ENCODE measurements around the gene AFMID.

The AFMID gene

DNA sequence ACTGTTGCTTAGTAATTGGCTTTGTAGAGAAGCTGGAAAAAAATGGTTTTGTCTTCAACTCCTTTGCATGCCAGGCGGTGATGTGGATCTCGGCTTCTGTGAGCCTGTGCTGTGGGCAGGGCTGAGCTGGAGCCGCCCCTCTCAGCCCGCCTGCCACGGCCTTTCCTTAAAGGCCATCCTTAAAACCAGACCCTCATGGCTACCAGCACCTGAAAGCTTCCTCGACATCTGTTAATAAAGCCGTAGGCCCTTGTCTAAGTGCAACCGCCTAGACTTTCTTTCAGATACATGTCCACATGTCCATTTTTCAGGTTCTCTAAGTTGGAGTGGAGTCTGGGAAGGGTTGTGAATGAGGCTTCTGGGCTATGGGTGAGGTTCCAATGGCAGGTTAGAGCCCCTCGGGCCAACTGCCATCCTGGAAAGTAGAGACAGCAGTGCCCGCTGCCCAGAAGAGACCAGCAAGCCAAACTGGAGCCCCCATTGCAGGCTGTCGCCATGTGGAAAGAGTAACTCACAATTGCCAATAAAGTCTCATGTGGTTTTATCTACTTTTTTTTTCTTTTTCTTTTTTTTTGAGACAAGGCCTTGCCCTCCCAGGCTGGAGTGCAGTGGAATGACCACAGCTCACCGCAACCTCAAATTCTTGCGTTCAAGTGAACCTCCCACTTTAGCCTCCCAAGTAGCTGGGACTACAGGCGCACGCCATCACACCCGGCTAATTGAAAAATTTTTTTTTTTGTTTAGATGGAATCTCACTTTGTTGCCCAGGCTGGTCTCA lies 38.1 kb downstream of the AFMID start:
- no peak overlapping the region for H3K18ac ChIP-seq (ENCODE audit: low read depth in 1 of 2, low read length in 2 of 2)
- H2BK12ac ChIP-seq (ENCODE audit: low read length in 2 of 2), result no peak overlapping the region
- peaks cover 6 to 14% of the 10 kb centered on the region in 2 experiments for H3K27me3 ChIP-seq (ENCODE audit: control insufficient read depth in 1 of 2, insufficient read depth in 1 of 2, low read length in 2 of 2)
- no peak overlapping the region for H2BK5ac ChIP-seq (ENCODE audit: low read depth, low read length, poor library complexity, severe bottlenecking)
- H3K14ac ChIP-seq (ENCODE audit: low read length in 2 of 2), result no peak overlapping the region
- no peak for DNase-seq
- H2BK15ac ChIP-seq (ENCODE audit: low read depth, poor library complexity, severe bottlenecking), result no peak overlapping the region
- no peaks in the 10 kb centered on the region for H3K79me1 ChIP-seq (replicated peaks; ENCODE audit: low read length, poor library complexity, severe bottlenecking)
- no peak overlapping the region for H4K91ac ChIP-seq (ENCODE audit: low read length)
- 98% methylated on average over 14 of the region's 16 CpGs for WGBS
- H3K27ac ChIP-seq (ENCODE audit: low read length, poor library complexity, severe bottlenecking), result no peak overlapping the region
- H2BK120ac ChIP-seq (ENCODE audit: low read depth, low read length), result no peak overlapping the region
- H2AK5ac ChIP-seq (ENCODE audit: low read length, severe bottlenecking), result no peak overlapping the region
- no peak overlapping the region for H3K4me3 ChIP-seq (ENCODE audit: insufficient read depth in 1 of 2, low read depth in 1 of 2, low read length in 2 of 2)
- peaks cover 0 to 7% of the 10 kb centered on the region in 2 experiments for H3K36me3 ChIP-seq (ENCODE audit: control insufficient read depth in 1 of 2, insufficient read depth in 2 of 2, low read depth in 1 of 2, low read length in 2 of 2)
- H3K9ac ChIP-seq (ENCODE audit: low read length), result no peak overlapping the region
- H3K23ac ChIP-seq (ENCODE audit: low read length in 2 of 2), result no peak overlapping the region
- H3K4me2 ChIP-seq (ENCODE audit: low read length, poor library complexity, severe bottlenecking), result no peak overlapping the region
- no peaks in the 10 kb centered on the region for H3K9me3 ChIP-seq (ENCODE audit: control insufficient read depth, low read length)
- no peak overlapping the region for H4K8ac ChIP-seq (ENCODE audit: low read length)
- H3K4ac ChIP-seq (ENCODE audit: low read depth in 1 of 2, low read length in 2 of 2), result no peak overlapping the region
- H2AFZ ChIP-seq (ENCODE audit: low read depth, low read length), result no peak overlapping the region
- peaks cover 5% of the 10 kb centered on the region for H3K4me1 ChIP-seq (ENCODE audit: control insufficient read depth, insufficient read depth, low read depth, low read length)

DNA sequence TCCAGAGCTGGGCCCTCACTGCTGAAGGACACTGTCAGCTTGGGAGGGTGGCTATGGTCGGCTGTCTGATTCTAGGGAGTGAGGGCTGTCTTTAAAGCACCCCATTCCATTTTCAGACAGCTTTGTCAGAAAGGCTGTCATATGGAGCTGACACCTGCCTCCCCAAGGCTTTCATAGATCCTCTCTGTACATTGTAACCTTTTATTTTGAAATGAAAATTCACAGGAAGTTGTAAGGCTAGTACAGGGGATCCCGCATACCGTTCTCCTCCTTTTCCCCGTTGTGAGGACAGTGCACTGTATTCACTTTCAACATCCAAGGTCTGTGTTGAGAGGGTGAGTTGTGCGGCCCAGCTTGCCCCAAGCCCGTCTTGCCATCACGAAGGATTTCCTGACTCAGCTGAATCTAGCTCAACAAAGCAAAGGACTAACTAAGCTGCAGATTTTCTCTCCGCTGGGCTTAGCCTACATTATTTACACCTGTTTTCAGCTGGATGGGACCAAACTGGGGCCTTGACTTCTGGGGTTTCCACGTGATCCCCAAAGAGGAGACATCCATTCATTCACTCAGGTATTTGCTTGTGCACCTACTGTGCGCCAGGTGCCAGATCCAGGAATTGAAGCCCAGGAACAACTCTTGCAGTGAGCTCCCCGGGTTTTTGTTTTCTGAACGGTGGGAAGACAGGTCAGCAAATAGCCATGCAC lies 39.0 kb downstream of the AFMID start:
- Histone ChIP-seq H3K14ac (ENCODE audit: low read length in 2 of 2) (no peak overlapping the region), H3K79me1 (replicated peaks; ENCODE audit: low read length, poor library complexity, severe bottlenecking) (no peaks in the 10 kb centered on the region), H3K23ac (ENCODE audit: low read length in 2 of 2) (no peak overlapping the region), H3K9me3 (ENCODE audit: control insufficient read depth, low read length) (no peaks in the 10 kb centered on the region), H2AK5ac (ENCODE audit: low read length, severe bottlenecking) (no peak overlapping the region), H3K27me3 (ENCODE audit: control insufficient read depth in 1 of 2, insufficient read depth in 1 of 2, low read length in 2 of 2) (peaks cover 15 to 23% of the 10 kb centered on the region in 2 experiments), H2BK5ac (ENCODE audit: low read depth, low read length, poor library complexity, severe bottlenecking) (no peak overlapping the region), H3K27ac (ENCODE audit: low read length, poor library complexity, severe bottlenecking) (no peak overlapping the region), H4K8ac (ENCODE audit: low read length) (no peak overlapping the region), H3K4me3 (ENCODE audit: insufficient read depth in 1 of 2, low read depth in 1 of 2, low read length in 2 of 2) (no peak overlapping the region), H3K18ac (ENCODE audit: low read depth in 1 of 2, low read length in 2 of 2) (no peak overlapping the region), H3K36me3 (ENCODE audit: control insufficient read depth in 1 of 2, insufficient read depth in 2 of 2, low read depth in 1 of 2, low read length in 2 of 2) (peaks cover 0 to 7% of the 10 kb centered on the region in 2 experiments), H3K4me2 (ENCODE audit: low read length, poor library complexity, severe bottlenecking) (no peak overlapping the region), H2BK15ac (ENCODE audit: low read depth, poor library complexity, severe bottlenecking) (no peak overlapping the region), H3K9ac (ENCODE audit: low read length) (no peak overlapping the region), H2AFZ (ENCODE audit: low read depth, low read length) (no peak overlapping the region), H4K91ac (ENCODE audit: low read length) (no peak overlapping the region), H3K4me1 (ENCODE audit: control insufficient read depth, insufficient read depth, low read depth, low read length) (peaks cover 8% of the 10 kb centered on the region), H2BK12ac (ENCODE audit: low read length in 2 of 2) (no peak overlapping the region), H3K4ac (ENCODE audit: low read depth in 1 of 2, low read length in 2 of 2) (no peak overlapping the region), H2BK120ac (ENCODE audit: low read depth, low read length) (no peak overlapping the region)
- WGBS, result 73% methylated on average over 12 of the region's 12 CpGs
- no peak for DNase-seq

- Histone ChIP-seq H2AK5ac (ENCODE audit: low read length, severe bottlenecking) (no peak overlapping the region), H3K9me3 (ENCODE audit: control insufficient read depth, low read length) (no peaks in the 10 kb centered on the region), H3K79me1 (replicated peaks; ENCODE audit: low read length, poor library complexity, severe bottlenecking) (no peaks in the 10 kb centered on the region), H2BK120ac (ENCODE audit: low read depth, low read length) (no peak overlapping the region), H3K27me3 (ENCODE audit: control insufficient read depth in 1 of 2, insufficient read depth in 1 of 2, low read length in 2 of 2) (peaks cover 20 to 28% of the 10 kb centered on the region in 2 experiments), H4K91ac (ENCODE audit: low read length) (peak overlapping the region; percentile 47), H3K4me1 (ENCODE audit: control insufficient read depth, insufficient read depth, low read depth, low read length) (peaks cover 13% of the 10 kb centered on the region), H3K36me3 (ENCODE audit: control insufficient read depth in 1 of 2, insufficient read depth in 2 of 2, low read depth in 1 of 2, low read length in 2 of 2) (peaks cover 0 to 7% of the 10 kb centered on the region in 2 experiments), H2AFZ (ENCODE audit: low read depth, low read length) (no peak overlapping the region), H3K4me2 (ENCODE audit: low read length, poor library complexity, severe bottlenecking) (no peak overlapping the region), H4K8ac (ENCODE audit: low read length) (peak overlapping the region; percentile 36), H3K27ac (ENCODE audit: low read length, poor library complexity, severe bottlenecking) (no peak overlapping the region), H3K9ac (ENCODE audit: low read length) (no peak overlapping the region), H2BK12ac (ENCODE audit: low read length in 2 of 2) (no peak overlapping the region), H2BK15ac (ENCODE audit: low read depth, poor library complexity, severe bottlenecking) (no peak overlapping the region), H2BK5ac (ENCODE audit: low read depth, low read length, poor library complexity, severe bottlenecking) (no peak overlapping the region), H3K18ac (ENCODE audit: low read depth in 1 of 2, low read length in 2 of 2) (no peak overlapping the region), H3K4ac (ENCODE audit: low read depth in 1 of 2, low read length in 2 of 2) (no peak overlapping the region), H3K23ac (ENCODE audit: low read length in 2 of 2) (no peak overlapping the region), H3K14ac (ENCODE audit: low read length in 2 of 2) (no peak overlapping the region), H3K4me3 (ENCODE audit: insufficient read depth in 1 of 2, low read depth in 1 of 2, low read length in 2 of 2) (peak overlapping the region in 1 of 2 experiments; percentile 5)
- no peak for DNase-seq
- 85% methylated on average over 18 of the region's 20 CpGs for WGBS
Measured at GRCh38 chr17:78226759-78227454, 39.7 kb downstream of the AFMID start.

- no peak overlapping the region for H2AK5ac ChIP-seq (ENCODE audit: low read length, severe bottlenecking)
- no peak overlapping the region for H2BK5ac ChIP-seq (ENCODE audit: low read depth, low read length, poor library complexity, severe bottlenecking)
- no peak overlapping the region for H3K18ac ChIP-seq (ENCODE audit: low read depth in 1 of 2, low read length in 2 of 2)
- H3K14ac ChIP-seq (ENCODE audit: low read length in 2 of 2), result peak overlapping the region in 1 of 2 experiments; percentile 74
- no peak overlapping the region for H2AFZ ChIP-seq (ENCODE audit: low read depth, low read length)
- H3K27ac ChIP-seq (ENCODE audit: low read length, poor library complexity, severe bottlenecking), result no peak overlapping the region
- H4K8ac ChIP-seq (ENCODE audit: low read length), result no peak overlapping the region
- 87% methylated on average over 10 of the region's 10 CpGs for WGBS
- H2BK12ac ChIP-seq (ENCODE audit: low read length in 2 of 2), result no peak overlapping the region
- H3K79me1 ChIP-seq (replicated peaks; ENCODE audit: low read length, poor library complexity, severe bottlenecking), result no peaks in the 10 kb centered on the region
- H3K4ac ChIP-seq (ENCODE audit: low read depth in 1 of 2, low read length in 2 of 2), result no peak overlapping the region
- H3K27me3 ChIP-seq (ENCODE audit: control insufficient read depth in 1 of 2, insufficient read depth in 1 of 2, low read length in 2 of 2), result peaks cover 24 to 34% of the 10 kb centered on the region in 2 experiments
- no peaks in the 10 kb centered on the region for H3K9me3 ChIP-seq (ENCODE audit: control insufficient read depth, low read length)
- H3K9ac ChIP-seq (ENCODE audit: low read length), result no peak overlapping the region
- no peak overlapping the region for H3K4me3 ChIP-seq (ENCODE audit: insufficient read depth in 1 of 2, low read depth in 1 of 2, low read length in 2 of 2)
- no peak overlapping the region for H3K4me2 ChIP-seq (ENCODE audit: low read length, poor library complexity, severe bottlenecking)
- H3K36me3 ChIP-seq (ENCODE audit: control insufficient read depth in 1 of 2, insufficient read depth in 2 of 2, low read depth in 1 of 2, low read length in 2 of 2), result peaks cover 0 to 7% of the 10 kb centered on the region in 2 experiments
- H4K91ac ChIP-seq (ENCODE audit: low read length), result no peak overlapping the region
- DNase-seq, result no peak
- H3K23ac ChIP-seq (ENCODE audit: low read length in 2 of 2), result no peak overlapping the region
- H2BK120ac ChIP-seq (ENCODE audit: low read depth, low read length), result no peak overlapping the region
- peaks cover 18% of the 10 kb centered on the region for H3K4me1 ChIP-seq (ENCODE audit: control insufficient read depth, insufficient read depth, low read depth, low read length)
- H2BK15ac ChIP-seq (ENCODE audit: low read depth, poor library complexity, severe bottlenecking), result no peak overlapping the region
Measured at GRCh38 chr17:78227455-78227916, 40.3 kb downstream of the AFMID start.
